Thoracic aorta (tissue), 2 donors: ENCODE measurements around the gene MPG. TPM values are rescaled to one million over a fixed set of nuclear protein-coding genes. Genes with fewer than 3 reads are reported as not detected.

Experiments
- ATAC-seq: fragments of 150-250 bp; one replicate; pipeline ENCODE4 v1.8.0; 2017; ENCODE audit warnings: low read depth; ENCODE audit not compliant: insufficient number of reproducible peaks, low FRiP score
- DNase-seq: peaks from one replicate; pipeline ENCODE4 v3.0.0-alpha.2; 2020; ENCODE audit warnings: low spot score
- H3K27ac ChIP-seq, 2 donors: fragments of 200-600 bp; sonication (generic); 1 replicate in 1 of 2; 2 replicates in 1 of 2; pipeline ENCODE4 v1.5.1; 2016; ENCODE audit warnings: mild to moderate bottlenecking in 2 of 2, moderate library complexity in 2 of 2
- H3K27me3 ChIP-seq: fragments of 200-600 bp; sonication (generic); replicated peaks from 2 replicates; pipeline ENCODE4 v1.6.0; 2016; ENCODE audit warnings: mild to moderate bottlenecking; ENCODE audit not compliant: insufficient read depth
- H3K36me3 ChIP-seq: fragments of 200-600 bp; sonication (generic); one replicate; pipeline ENCODE4 v1.5.1; 2016
- H3K4me1 ChIP-seq, 2 donors: fragments of 200-600 bp; sonication (generic); 1 replicate in 1 of 2; 2 replicates in 1 of 2; pipeline versions ENCODE4 v1.5.1 to v1.6.0; 2016; ENCODE audit warnings: low read depth in 2 of 2, mild to moderate bottlenecking in 1 of 2; ENCODE audit not compliant: control insufficient read depth in 1 of 2
- H3K4me3 ChIP-seq: fragments of 200-600 bp; sonication (generic); 2 replicates; pipeline ENCODE4 v1.5.1; 2016; ENCODE audit warnings: mild to moderate bottlenecking
- H3K9me3 ChIP-seq: fragments of 200-600 bp; sonication (generic); 2 replicates; pipeline ENCODE4 v1.5.1; 2016
- CTCF ChIP-seq: fragments of 200-600 bp; sonication (generic); IDR thresholded peaks from one replicate; pipeline ENCODE4 v1.5.1; 2019; ENCODE audit warnings: antibody characterized with exemption
- total RNA-seq, 2 donors: library from RNA; depleted of rRNA; stranded (reverse); fragments of >200 nt; gene quantifications; one replicate each; pipeline versions ENCODE4 v1.1.0 to v1.2.3, GENCODE V29; 2016

Gene MPG
- total RNA-seq, 2 donors from 2014 or later: 93.1 to 202 TPM

DNA sequence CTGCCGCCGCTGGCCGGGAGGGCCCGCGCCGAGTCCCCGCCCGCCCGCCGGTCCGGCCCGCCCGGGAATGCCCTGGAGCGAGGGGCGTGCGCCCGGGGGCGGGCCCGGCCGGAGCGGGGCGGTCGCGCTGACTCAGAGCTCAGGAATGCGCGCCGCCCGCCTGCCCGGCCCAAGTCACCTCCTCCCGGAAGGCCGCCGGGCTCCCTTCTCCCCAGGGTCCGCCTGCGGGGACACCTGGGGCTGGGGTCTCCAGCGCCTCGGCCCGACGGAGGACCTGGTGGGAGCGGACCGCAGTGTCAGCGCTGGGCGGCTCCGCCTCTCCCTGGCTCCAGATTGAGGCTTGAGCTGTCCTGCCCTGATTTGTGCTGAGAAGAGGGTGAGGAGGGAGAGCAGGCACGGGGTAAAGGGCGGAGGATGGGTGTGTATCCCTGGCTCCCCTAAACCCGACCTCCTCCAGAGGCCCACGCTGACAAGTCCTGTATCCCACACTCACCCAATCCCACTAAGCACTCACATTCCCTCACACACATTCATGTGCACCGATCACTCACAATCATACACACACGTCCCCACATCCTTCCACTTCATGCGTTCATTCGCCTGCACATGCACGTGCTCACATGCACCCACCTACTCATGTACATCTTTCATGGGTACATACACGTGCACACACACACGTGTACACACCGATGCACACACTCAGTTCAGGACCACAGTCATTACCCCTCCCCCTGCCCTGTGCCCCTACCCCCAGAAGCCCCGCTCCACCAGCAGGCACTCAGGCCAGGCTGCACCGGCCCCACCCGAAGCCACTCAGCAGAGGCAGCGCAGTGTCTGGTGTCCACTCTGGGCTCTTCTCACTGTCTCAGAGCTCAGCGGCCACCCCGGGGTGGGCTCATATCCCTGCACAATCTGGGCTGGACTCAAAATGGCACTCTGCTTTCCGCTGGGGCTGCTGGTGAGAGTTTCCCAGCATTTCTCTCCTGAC is 5.2 kb upstream of the MPG start, which contains the start of gene RHBDF1:
Gene RHBDF1 (minus strand): TSS at position 71 of the 988 bp plus-strand sequence. CDS start 7,616 bp downstream, outside the sequence.
- ATAC-seq (no peak), DNase-seq (no peak)
- peaks cover 43 to 82% of the 10 kb centered on the region in 2 donors for H3K4me1 ChIP-seq
- TF ChIP-seq CTCF: no peak
- H3K27me3 ChIP-seq: no peaks in the 10 kb centered on the region
- H3K27ac ChIP-seq: peak within 1 kb of the TSS; percentile 87 to 89
- H3K9me3 ChIP-seq: no peaks in the 10 kb centered on the region
- H3K4me3 ChIP-seq: peak within 1 kb of the TSS; percentile 79
- no peaks in the 10 kb centered on the region for H3K36me3 ChIP-seq

GRCh38 chr16:74051-74746 is 3.8 kb upstream of the MPG start:
- H3K27me3 ChIP-seq: no peaks in the 10 kb centered on the region
- no peaks in the 10 kb centered on the region for H3K36me3 ChIP-seq
- H3K4me3 ChIP-seq: no peak overlapping the region
- peaks cover 40 to 76% of the 10 kb centered on the region in 2 donors for H3K4me1 ChIP-seq
- no peak for DNase-seq
- no peak for ATAC-seq
- H3K27ac ChIP-seq: peak overlapping the region in 1 of 2 donors; percentile 85
- no peaks in the 10 kb centered on the region for H3K9me3 ChIP-seq
- TF ChIP-seq CTCF: no peak

DNA sequence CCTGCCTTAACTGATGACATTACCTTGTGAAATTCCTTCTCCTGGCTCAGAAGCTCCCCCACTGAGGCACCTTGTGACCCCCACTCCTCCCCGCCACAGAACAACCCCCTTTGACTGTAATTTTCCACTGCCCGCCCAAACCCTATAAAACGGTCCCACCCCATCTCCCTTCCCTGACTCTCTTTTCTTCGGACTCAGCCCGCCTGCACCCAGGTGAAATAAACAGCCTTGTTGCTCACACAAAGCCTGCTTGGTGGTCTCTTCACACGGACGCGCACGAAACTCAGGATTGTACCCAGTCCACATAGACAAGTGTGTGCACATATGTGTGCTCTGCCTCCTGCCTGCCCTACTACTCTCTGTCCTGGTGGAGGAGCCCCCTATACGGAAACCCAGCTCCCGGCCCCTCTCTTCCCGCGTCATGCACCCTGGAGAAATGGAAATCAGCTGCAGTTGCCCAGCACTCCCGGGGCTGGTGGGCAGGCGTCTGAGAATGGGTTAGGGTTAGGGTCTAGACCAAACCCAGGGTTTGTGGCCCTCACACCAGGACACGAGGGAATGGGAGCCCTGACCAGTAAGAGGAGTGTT is 3.2 kb upstream of the MPG start:
- peak overlapping the region; percentile 95 to 98 for H3K27ac ChIP-seq
- no peak for DNase-seq
- no peaks in the 10 kb centered on the region for H3K9me3 ChIP-seq
- H3K27me3 ChIP-seq: no peaks in the 10 kb centered on the region
- no peaks in the 10 kb centered on the region for H3K36me3 ChIP-seq
- ATAC-seq: no peak
- no peak overlapping the region for H3K4me3 ChIP-seq
- no peak for TF ChIP-seq CTCF
- H3K4me1 ChIP-seq: peaks cover 43 to 76% of the 10 kb centered on the region in 2 donors

DNA sequence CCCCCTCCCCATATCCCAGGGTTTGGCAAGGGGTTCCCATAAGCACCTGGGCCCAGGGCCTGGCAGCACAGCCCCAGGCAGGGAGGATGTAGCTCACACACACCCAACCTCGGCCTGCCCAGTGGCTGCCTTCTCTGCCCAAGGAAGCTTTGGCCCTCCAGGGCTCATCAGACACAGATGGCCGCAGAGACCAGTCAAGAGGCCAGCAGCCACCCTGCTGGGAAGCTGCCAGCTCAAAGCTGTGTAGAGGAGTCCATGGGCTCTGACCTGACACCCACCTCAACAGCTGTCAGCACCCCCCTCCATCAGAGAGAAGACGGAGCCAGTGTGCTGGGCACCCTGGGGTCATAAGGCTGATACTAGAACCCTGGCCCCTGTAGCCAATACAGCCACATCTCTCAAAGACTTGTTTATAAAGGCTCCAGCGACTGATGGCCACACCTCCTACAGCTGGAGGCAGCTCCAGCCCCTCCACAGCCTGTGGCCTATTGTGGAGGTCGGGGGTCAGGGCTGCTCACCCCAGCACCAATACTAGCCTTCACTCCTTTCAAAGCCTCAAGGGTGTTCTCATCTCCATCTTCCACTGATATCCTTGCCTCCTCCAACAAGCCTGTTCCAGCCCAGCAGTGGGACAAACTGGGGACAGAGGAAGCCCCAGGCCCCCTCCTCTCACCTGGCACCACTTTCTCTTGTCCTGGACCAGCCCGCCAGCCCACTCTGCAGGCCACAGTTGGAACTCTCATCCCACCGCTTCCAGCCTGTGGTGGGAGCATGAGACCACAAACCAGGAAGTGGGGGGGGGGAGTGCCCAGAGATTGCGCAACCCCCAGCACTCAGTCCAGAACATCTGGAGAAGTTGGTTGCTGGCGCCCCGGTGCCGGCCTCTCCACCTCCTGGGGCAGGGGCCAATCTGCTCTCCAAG is 2.2 kb upstream of the MPG start:
- H3K27me3 ChIP-seq: no peaks in the 10 kb centered on the region
- peak overlapping the region; percentile 95 to 98 for H3K27ac ChIP-seq
- ATAC-seq (no peak), DNase-seq (no peak)
- no peaks in the 10 kb centered on the region for H3K9me3 ChIP-seq
- peak; percentile 2 for TF ChIP-seq CTCF
- peaks cover 4% of the 10 kb centered on the region for H3K36me3 ChIP-seq
- H3K4me1 ChIP-seq: peaks cover 37 to 73% of the 10 kb centered on the region in 2 donors
- H3K4me3 ChIP-seq: peak overlapping the region; percentile 76
